Peyer's patch (tissue), 4 donors: ENCODE measurements around the gene EXOSC7. TPM values are rescaled to one million over a fixed set of nuclear protein-coding genes. Genes with fewer than 3 reads are reported as not detected.

Experiments
- DNase-seq, 3 donors: peaks; one replicate each; pipeline ENCODE4 v3.0.0-alpha.2; 2017 to 2019
- H3K27ac ChIP-seq, 4 donors: fragments of 200-600 bp; sonication (generic); one replicate each; pipeline ENCODE4 v1.5.1; 2016 to 2019
- H3K27me3 ChIP-seq, 2 donors: fragments of 200-600 bp; sonication (generic); one replicate each; pipeline ENCODE4 v1.5.1; 2019
- H3K36me3 ChIP-seq, 3 donors: fragments of 200-600 bp; sonication (generic); one replicate each; pipeline ENCODE4 v1.5.1; 2016 to 2019
- H3K4me1 ChIP-seq, 4 donors: fragments of 200-600 bp; sonication (generic); one replicate each; pipeline ENCODE4 v1.5.1; 2016 to 2019
- H3K4me3 ChIP-seq, 4 donors: fragments of 200-600 bp; sonication (generic); 1 replicate in 3 of 4; 2 replicates in 1 of 4; pipeline ENCODE4 v1.5.1; 2016 to 2019; ENCODE audit warnings: mild to moderate bottlenecking in 1 of 4
- H3K9me3 ChIP-seq, 4 donors: fragments of 200-600 bp; sonication (generic); one replicate each; pipeline ENCODE4 v1.5.1; 2016 to 2019; ENCODE audit warnings: mild to moderate bottlenecking in 1 of 4
- POLR2A ChIP-seq, 2 donors: fragments of 450-650 bp; IDR thresholded peaks; one replicate each; pipeline ENCODE4 v1.5.1; 2017; ENCODE audit warnings: antibody characterized with exemption in 2 of 2, mild to moderate bottlenecking in 2 of 2, moderate library complexity in 2 of 2
- total RNA-seq, 4 donors: library from RNA; depleted of rRNA; stranded (reverse); fragments of >200 nt; gene quantifications; one replicate each; pipeline ENCODE4 v1.1.0, GENCODE V29; 2016
- TF ChIP-seq, protein P1 (sequence below), 6 experiments: fragments of 450-650 bp in 4 of 6; fragments of 200-600 bp in 2 of 6; sonication (generic) in 1 of 6; IDR thresholded peaks; one replicate each; pipeline ENCODE4 v1.5.1; 2017 to 2019; ENCODE audit warnings: antibody characterized with exemption in 6 of 6, mild to moderate bottlenecking in 3 of 6, moderate library complexity in 1 of 6

EXOSC7 gene
- total RNA-seq, 4 donors from 2014 or later = 19.8 to 66.0 (median 28.6) TPM

DNA sequence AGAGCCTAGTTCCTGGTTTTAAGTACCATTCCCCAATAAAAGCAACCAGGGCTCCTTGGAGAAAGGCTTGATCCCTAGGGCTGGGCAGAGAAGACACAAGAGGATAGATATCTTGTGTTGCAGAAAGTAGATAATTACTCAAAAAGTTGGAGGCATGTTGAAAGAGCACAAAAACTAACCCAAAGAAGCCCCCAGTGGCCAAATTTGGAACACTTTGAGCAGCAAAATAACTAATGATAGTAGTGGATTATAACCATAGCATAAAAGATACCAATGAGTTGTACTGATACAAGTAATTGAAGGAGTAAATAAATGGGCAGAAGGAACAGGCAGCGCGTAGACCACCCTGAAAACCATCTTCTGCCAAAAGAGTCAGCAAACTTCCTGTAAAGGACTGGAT, 12.0 kb downstream of the EXOSC7 start:
- TF ChIP-seq, protein P1, sequence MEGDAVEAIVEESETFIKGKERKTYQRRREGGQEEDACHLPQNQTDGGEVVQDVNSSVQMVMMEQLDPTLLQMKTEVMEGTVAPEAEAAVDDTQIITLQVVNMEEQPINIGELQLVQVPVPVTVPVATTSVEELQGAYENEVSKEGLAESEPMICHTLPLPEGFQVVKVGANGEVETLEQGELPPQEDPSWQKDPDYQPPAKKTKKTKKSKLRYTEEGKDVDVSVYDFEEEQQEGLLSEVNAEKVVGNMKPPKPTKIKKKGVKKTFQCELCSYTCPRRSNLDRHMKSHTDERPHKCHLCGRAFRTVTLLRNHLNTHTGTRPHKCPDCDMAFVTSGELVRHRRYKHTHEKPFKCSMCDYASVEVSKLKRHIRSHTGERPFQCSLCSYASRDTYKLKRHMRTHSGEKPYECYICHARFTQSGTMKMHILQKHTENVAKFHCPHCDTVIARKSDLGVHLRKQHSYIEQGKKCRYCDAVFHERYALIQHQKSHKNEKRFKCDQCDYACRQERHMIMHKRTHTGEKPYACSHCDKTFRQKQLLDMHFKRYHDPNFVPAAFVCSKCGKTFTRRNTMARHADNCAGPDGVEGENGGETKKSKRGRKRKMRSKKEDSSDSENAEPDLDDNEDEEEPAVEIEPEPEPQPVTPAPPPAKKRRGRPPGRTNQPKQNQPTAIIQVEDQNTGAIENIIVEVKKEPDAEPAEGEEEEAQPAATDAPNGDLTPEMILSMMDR (IDR thresholded peaks at IDR 0.05) = peak in 5 of 6 experiments; percentile 10 to 38 (median 23)
- no peak for TF ChIP-seq POLR2A (IDR thresholded peaks at IDR 0.05)
- Histone ChIP-seq H3K4me1 (peaks cover 0 to 5% (median 0%) of the 10 kb centered on the region in 4 donors), H3K27me3 (no peaks in the 10 kb centered on the region), H3K27ac (no peak overlapping the region), H3K36me3 (peaks cover 0 to 40% (median 0%) of the 10 kb centered on the region in 3 donors), H3K4me3 (no peak overlapping the region), H3K9me3 (no peaks in the 10 kb centered on the region)
- no peak for DNase-seq

DNA sequence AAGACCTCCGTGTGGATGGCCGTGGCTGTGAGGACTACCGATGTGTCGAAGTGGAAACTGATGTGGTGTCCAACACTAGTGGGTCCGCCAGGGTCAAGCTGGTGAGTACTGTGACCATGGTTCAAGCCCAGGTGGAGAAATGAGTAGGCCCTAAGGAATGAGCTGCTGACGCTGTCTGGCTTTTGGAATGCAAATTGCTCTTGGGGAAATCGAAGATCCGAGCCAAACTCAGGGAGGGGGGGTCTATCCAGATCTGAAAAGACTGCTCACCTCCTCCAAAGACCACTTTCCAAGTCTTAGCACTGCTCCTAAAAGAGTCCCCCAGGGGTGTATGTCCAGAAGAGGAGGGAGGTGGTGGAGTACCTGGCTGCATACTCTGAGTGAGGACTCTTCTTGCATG, 13.1 kb downstream of the EXOSC7 start:
- peaks cover 0 to 40% (median 0%) of the 10 kb centered on the region in 3 donors for H3K36me3 ChIP-seq
- no peaks in the 10 kb centered on the region for H3K27me3 ChIP-seq
- DNase-seq = no peak
- H3K9me3 ChIP-seq = no peaks in the 10 kb centered on the region
- H3K4me3 ChIP-seq = no peak overlapping the region
- TF ChIP-seq, protein P1 (IDR thresholded peaks at IDR 0.05) = no peak
- no peak for TF ChIP-seq POLR2A (IDR thresholded peaks at IDR 0.05)
- H3K27ac ChIP-seq = no peak overlapping the region
- H3K4me1 ChIP-seq = peaks cover 0 to 10% (median 0%) of the 10 kb centered on the region in 4 donors

DNA sequence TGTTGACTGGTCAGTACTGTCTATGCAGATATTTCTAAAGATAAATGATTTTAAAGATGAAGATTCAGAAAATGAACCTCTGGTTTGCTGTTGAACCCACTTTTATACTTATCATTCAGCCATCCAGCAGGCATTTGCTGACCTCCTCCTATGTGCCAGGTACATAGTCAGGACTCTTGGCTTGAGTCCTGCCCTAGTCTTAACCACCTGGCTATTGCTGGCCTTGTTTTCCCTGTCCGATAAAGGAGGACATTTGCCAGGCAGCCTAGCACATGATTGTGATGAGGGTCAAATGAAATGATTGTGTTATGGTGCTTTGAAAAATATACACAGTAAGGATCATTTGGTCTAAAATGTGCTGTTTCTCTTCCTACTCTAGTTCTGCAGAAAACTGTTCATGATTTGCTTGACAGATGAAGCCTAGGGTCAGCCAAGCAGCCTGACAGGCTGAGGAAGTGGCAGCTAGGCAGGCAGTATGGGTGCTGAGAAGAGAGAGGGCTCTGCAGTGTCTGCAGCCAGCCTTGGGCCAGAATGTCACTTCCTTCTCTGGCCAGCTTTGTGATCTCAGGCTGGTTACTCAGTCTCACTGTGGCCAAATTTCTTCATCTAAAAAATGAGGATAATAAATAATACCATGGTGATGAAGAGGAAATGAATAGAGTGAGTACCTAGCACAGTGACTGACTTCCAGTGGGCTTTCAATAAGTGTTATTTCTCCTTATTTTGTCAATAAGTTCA, 13.8 kb downstream of the EXOSC7 start:
- Histone ChIP-seq H3K27me3 (no peaks in the 10 kb centered on the region), H3K9me3 (no peaks in the 10 kb centered on the region), H3K4me1 (peaks cover 0 to 13% (median 0%) of the 10 kb centered on the region in 4 donors), H3K27ac (no peak overlapping the region), H3K4me3 (no peak overlapping the region), H3K36me3 (peaks cover 0 to 40% (median 0%) of the 10 kb centered on the region in 3 donors)
- TF ChIP-seq POLR2A (IDR thresholded peaks at IDR 0.05) = no peak
- TF ChIP-seq, protein P1 (IDR thresholded peaks at IDR 0.05) = no peak
- no peak for DNase-seq

DNA sequence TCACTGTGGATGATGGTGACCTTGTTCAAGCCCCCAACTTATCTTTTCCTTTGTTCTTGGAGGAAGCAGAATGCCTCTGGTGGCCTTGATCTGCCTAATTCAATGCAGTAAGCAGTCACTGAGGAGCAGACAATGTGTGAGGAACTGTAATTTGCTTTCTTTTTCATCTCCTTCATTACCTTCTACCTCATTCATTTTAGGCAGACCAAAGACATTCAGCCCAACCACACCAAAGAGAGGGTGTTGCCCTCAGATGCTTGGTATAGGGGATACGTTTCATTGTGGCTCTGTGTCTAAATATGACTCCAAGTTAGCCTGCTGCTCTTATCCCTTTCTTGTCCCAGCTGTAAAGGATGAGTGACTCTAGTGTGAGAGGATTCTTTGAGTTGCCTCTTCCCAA, 15.3 kb downstream of the EXOSC7 start:
- TF ChIP-seq, protein P1 (IDR thresholded peaks at IDR 0.05) = no peak
- TF ChIP-seq POLR2A (IDR thresholded peaks at IDR 0.05) = no peak
- Histone ChIP-seq H3K27me3 (no peaks in the 10 kb centered on the region), H3K4me3 (no peak overlapping the region), H3K27ac (no peak overlapping the region), H3K9me3 (no peaks in the 10 kb centered on the region), H3K36me3 (peaks cover 0 to 31% (median 0%) of the 10 kb centered on the region in 3 donors), H3K4me1 (peaks cover 0 to 28% (median 5%) of the 10 kb centered on the region in 4 donors)
- DNase-seq = no peak

DNA sequence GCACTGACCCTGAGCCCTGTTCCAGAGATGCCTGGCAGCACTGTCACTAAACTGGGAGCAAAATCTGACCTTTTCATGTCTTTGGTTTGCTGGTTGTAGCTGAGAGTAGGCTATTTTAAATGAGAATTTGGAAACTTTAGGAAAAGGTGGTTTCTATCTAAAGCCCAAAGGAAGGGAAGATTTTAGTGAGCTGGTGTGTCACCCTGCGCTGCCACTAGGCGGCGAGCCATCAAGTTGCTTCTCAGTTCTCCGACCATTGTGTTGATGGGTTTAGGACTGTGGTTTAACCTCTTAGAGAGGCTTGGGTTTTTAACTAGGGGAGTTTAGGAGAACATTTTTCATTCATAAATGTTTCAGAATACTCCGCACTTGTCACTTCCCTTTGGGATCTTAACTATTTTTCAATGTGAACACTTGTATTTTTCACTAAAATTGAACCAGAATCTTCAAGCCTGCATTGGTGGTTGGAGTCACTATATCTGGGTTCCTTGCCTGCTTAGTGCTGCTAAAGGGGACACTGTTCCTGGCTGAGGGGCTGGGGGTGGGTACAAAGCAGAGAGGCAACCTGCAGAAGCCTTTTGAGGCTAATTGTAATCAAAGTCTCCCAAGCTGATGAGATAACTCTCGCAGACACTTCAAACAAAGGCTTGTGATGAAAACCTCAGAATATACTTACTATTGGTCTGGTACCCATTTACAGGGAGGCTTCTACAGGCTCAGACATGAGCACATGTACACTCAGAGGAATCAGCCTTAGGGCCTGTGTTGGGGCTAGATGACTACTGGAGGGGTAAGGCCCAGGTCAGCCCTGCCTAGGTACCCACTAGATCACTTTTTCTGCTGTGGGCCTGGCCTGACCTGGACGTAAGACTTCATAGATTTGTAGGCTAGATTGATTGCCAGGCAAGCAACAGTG, 16.8 kb downstream of the EXOSC7 start:
- Histone ChIP-seq H3K4me1 (peaks cover 0 to 29% (median 5%) of the 10 kb centered on the region in 4 donors), H3K27ac (peak overlapping the region in 1 of 4 donors; percentile 60), H3K4me3 (no peak overlapping the region), H3K36me3 (peaks cover 0 to 46% (median 0%) of the 10 kb centered on the region in 3 donors), H3K9me3 (no peaks in the 10 kb centered on the region), H3K27me3 (no peaks in the 10 kb centered on the region)
- peak in 1 of 3 donors; percentile 55 for DNase-seq
- no peak for TF ChIP-seq POLR2A (IDR thresholded peaks at IDR 0.05)
- TF ChIP-seq, protein P1 (IDR thresholded peaks at IDR 0.05) = peak; percentile 27 to 48 (median 43)
